HG02610 (cell line): ENCODE data around the gene JARID2.

Experiments used
- ATAC-seq: cut with Tn5 transposase; IDR thresholded peaks from one replicate; pipeline ENCODE4 v1.9.1; 2021; ENCODE audit warnings: mild to moderate bottlenecking, moderate library complexity; ENCODE audit not compliant: unreplicated experiment

The JARID2 gene

GRCh38 chr6:15501826-15502445 is 256.1 kb downstream of the JARID2 start:
- no peak for ATAC-seq

DNA sequence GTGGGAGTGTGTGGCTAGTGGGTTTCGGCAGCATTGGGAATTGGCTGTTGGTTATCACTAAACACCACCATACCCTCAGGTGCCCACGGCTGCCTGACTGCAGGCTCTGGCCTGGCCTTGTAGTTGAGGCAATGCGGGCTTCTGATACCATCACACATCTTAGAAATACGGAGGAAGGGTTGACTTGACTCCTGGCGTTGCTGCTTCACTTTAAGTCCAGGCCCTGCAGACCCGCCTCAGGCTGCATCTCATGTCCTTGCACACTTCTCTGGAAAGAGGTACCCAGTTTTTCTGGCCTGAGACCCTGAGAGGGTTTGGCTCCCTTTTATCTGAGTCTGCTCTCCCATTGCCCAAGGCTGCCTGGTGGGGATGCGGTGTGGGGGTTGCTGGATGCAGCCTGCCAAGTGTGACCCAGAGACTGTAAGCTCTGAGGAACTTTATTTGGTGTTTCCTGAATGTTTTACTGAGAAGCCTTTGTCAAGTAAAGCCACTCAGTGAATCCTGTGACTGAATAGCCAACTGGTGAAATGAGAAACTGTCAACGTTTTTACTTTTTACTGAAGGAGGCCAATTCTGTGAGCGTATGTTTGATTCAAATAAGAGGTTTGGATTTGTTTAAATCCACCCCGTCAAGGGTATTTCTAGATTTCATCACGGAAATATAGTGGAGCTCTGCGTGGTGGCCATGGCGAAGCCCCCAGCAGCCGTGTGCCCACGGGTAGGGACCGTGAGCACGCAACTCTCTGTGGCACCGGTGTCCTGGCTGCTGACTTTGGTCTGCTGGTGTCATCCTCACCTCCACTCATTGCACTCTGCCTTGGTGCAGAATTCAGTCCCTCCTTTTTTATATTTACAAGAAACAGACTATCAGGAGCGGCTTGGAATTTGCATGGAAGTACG is 256.8 kb downstream of the JARID2 start:
- ATAC-seq: no peak

- ATAC-seq: no peak
These were observed 257.4 kb downstream of the JARID2 start for GRCh38 chr6:15503346-15503680.

DNA sequence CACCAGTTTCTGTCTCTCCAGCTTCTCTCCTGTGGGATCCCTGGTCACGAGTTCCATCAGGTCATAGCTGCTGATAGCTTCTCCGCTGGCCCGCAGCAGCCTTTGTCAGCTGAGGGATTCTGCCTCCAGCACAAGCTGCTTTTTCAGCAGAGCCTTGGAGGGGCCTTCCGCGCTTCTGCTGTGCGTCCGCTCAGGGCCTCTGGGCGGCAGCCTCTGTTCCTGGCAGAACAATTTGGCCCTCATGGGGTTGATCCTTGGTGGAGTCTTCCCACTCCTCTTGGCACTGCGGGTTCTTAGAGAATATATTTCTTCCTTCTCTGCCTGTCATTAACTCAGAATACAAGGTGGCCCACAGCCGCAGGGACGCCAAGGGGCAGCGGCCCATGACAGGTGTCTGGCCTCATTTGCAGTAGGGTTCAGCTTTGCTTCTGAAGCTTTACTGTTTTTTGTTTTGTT is 258.2 kb downstream of the JARID2 start:
- no peak for ATAC-seq

- ATAC-seq: no peak
These were observed 258.9 kb downstream of the JARID2 start for GRCh38 chr6:15504581-15505350.

- no peak for ATAC-seq
These were observed 259.6 kb downstream of the JARID2 start for GRCh38 chr6:15505463-15505918.

GRCh38 chr6:15506066-15506465 is 260.2 kb downstream of the JARID2 start:
- ATAC-seq: no peak

DNA sequence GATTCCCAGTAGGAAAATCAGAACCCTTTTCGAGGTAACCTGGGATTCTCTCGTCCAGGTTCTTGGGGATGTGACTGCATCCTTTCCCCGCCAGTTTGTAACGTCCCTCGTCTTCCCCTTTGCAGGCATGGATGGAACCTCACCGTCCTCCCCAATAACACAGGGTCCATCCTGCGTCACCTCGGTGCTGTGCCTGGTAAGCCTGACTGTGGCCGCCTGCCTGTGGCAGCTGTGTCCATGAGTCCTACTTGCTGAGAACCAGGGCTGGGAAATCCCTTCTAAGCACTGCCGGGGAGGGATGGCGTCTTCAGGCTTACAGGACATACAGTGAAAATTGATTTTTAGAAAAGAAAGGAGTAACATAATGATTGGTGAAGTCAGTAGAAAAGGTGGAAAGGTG is 261.4 kb downstream of the JARID2 start:
- no peak for ATAC-seq

GRCh38 chr6:15507746-15508145 is 261.9 kb downstream of the JARID2 start:
- no peak for ATAC-seq

GRCh38 chr6:15508441-15508871 is 262.6 kb downstream of the JARID2 start:
- no peak for ATAC-seq

DNA sequence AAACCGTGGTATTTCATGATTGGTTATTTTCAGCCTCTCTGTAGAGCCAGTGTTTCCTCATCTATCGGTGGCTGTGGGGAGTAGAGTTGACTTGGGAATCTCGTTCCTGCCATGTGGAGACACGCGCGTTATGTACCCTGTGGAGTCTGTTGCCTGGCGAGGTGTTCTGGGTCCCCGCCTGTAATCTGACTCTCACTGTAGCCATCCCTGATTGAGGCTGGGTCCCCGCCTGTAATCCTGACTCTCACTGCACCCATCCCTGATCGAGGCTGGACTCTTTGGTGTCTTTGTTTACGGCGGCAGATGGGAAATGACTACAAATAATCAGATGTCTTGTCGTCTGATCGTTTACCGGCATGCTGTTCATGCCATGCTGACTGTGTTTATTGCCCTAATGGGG is 263.1 kb downstream of the JARID2 start:
- no peak for ATAC-seq

DNA sequence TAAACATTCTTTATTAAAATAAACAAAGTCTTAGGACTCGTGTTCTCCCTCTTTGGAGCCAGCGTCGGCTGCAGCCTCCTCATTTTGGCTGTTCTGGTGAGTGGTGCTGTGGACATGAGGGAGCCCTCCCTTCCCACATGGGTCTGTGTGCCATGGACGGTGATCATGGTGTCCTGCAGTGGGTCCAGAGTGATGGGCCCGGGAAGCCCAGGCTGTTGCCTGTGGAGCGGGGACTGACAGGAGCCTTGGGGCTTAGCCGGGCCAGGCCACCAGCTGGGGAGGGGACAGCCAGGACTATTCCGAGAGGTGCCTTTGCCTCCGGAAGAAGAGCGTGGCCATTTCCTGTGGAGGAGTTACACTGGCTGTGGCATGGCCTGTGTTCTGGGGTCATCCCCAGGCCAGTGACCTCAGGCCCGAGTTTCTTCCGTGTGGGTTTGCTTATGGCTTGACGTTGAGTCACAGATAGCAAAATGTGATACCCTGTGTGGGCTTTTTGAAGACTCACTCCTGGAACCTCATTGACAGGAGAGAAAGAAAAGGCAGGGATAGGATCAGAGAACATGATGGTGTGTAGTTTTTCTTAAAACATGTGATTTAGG is 263.6 kb downstream of the JARID2 start:
- ATAC-seq: no peak

GRCh38 chr6:15510121-15510520 is 264.3 kb downstream of the JARID2 start:
- ATAC-seq: no peak

DNA sequence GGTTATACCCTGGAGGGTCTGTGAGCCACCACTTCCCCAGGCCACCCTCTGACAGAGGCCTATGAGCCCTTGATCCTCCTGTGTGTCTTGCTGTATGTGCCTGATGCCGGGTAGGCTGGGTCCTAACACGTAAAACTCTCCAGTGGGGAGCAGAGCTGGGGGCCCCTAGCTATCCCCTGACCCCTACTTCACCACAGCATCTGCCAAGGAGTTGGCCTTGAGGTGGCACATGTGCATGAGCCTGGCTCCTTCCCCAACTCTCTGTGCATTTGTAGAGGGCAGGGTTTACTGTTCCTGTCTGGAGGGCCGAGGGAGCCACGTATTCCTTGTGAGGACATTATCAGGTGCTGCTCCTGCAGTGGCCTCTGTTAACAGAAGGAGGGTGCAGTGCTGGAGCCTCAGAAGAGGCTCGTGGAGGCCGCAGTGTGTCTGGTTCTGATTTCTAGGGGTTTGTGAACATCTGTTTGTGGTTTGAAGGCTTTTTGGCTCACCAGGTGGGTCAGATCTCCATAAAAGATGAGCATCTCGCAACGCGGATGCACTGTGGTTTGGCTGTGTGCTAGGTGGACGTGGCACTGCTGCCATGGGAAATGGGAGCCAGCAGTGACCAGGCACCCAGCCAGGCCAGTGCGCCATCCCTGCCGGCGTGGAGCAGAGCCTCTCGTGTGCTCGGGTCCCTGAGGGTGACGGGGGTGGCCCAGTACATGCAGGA is 264.8 kb downstream of the JARID2 start:
- no peak for ATAC-seq

GRCh38 chr6:15511248-15512125 is 265.6 kb downstream of the JARID2 start:
- no peak for ATAC-seq

DNA sequence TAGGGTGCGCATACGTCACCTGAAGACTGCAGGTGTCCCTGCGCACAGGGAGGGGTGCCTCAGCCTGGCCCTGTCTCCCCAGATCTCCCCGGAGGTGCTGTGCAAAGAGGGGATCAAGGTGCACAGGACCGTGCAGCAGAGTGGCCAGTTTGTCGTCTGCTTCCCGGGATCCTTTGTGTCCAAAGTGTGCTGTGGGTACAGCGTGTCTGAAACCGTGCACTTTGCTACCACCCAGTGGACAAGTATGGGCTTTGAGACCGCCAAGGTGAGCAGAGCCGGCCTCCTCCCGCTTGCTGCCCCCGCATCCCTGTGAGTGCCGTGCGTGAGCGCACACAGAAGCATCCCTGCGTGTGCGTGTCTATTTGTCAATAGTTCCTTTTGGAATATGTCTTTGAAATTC is 266.3 kb downstream of the JARID2 start:
- ATAC-seq: no peak

DNA sequence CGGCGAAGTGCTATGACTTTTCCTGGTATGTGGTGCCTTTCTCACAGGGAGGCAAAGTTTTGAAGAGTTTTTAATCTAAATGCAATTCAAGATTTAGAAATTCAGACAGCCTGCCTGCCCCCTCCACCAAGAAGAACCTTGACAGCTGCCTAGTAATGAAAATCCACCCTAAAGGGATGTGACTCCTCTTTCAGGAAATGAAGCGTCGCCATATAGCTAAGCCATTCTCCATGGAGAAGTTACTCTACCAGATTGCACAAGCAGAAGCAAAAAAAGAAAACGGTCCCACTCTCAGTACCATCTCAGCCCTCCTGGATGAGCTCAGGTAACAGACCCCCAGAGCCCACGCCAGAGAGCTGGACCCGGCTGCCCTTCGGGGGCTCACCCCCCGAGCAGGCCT is 266.9 kb downstream of the JARID2 start:
- no peak for ATAC-seq

GRCh38 chr6:15513131-15513771 is 267.4 kb downstream of the JARID2 start:
- no peak for ATAC-seq
